ENCODE measurements around the gene ARHGAP42. TPM values are rescaled to one million over a fixed set of nuclear protein-coding genes. Genes with fewer than 3 reads are reported as not detected.

The ARHGAP42 gene
- total RNA-seq, 1 donor from 2014 or later: not detected

- DNase-seq: no peak
- H3K4me3 Mint-ChIP-seq: no peak overlapping the region
- H3K27ac Mint-ChIP-seq: no peak overlapping the region
- no peaks in the 10 kb centered on the region for H3K27me3 Mint-ChIP-seq
- no peaks in the 10 kb centered on the region for H3K36me3 Mint-ChIP-seq (ENCODE audit: low read depth)
- H3K9me3 Mint-ChIP-seq: no peaks in the 10 kb centered on the region
- intact Hi-C loops (cut with micrococcal nuclease): no loop called here
- no peaks in the 10 kb centered on the region for H3K4me1 Mint-ChIP-seq
These were observed 87.0 kb downstream of the ARHGAP42 start for GRCh38 chr11:100774132-100774531.

GRCh38 chr11:100774859-100775258 lies 87.8 kb downstream of the ARHGAP42 start:
- no peak for DNase-seq
- H3K27ac Mint-ChIP-seq: no peak overlapping the region
- intact Hi-C loops (cut with micrococcal nuclease): no loop called here
- no peaks in the 10 kb centered on the region for H3K9me3 Mint-ChIP-seq
- no peaks in the 10 kb centered on the region for H3K27me3 Mint-ChIP-seq
- no peaks in the 10 kb centered on the region for H3K36me3 Mint-ChIP-seq (ENCODE audit: low read depth)
- H3K4me1 Mint-ChIP-seq: no peaks in the 10 kb centered on the region
- H3K4me3 Mint-ChIP-seq: no peak overlapping the region

- intact Hi-C loops (cut with micrococcal nuclease): no loop called here
- DNase-seq: no peak
- Mint-ChIP-seq H3K36me3 (ENCODE audit: low read depth) (no peaks in the 10 kb centered on the region), H3K4me3 (no peak overlapping the region), H3K9me3 (no peaks in the 10 kb centered on the region), H3K27ac (no peak overlapping the region), H3K4me1 (no peaks in the 10 kb centered on the region), H3K27me3 (no peaks in the 10 kb centered on the region)
These were observed 89.3 kb downstream of the ARHGAP42 start for GRCh38 chr11:100776212-100776896.

- H3K4me1 Mint-ChIP-seq: no peaks in the 10 kb centered on the region
- no peaks in the 10 kb centered on the region for H3K9me3 Mint-ChIP-seq
- no peak overlapping the region for H3K4me3 Mint-ChIP-seq
- no peak overlapping the region for H3K27ac Mint-ChIP-seq
- DNase-seq: no peak
- no peaks in the 10 kb centered on the region for H3K27me3 Mint-ChIP-seq
- intact Hi-C loops (cut with micrococcal nuclease): no loop called here
- no peaks in the 10 kb centered on the region for H3K36me3 Mint-ChIP-seq (ENCODE audit: low read depth)
These were observed 90.0 kb downstream of the ARHGAP42 start for GRCh38 chr11:100777103-100777502.

- no peaks in the 10 kb centered on the region for H3K4me1 Mint-ChIP-seq
- H3K27ac Mint-ChIP-seq: no peak overlapping the region
- H3K36me3 Mint-ChIP-seq (ENCODE audit: low read depth): no peaks in the 10 kb centered on the region
- no peak overlapping the region for H3K4me3 Mint-ChIP-seq
- intact Hi-C loops (cut with micrococcal nuclease): no loop called here
- no peaks in the 10 kb centered on the region for H3K9me3 Mint-ChIP-seq
- no peaks in the 10 kb centered on the region for H3K27me3 Mint-ChIP-seq
- DNase-seq: no peak
These were observed 90.6 kb downstream of the ARHGAP42 start for GRCh38 chr11:100777736-100778135.

- intact Hi-C loops (cut with micrococcal nuclease): no loop called here
- no peak overlapping the region for H3K27ac Mint-ChIP-seq
- no peak for DNase-seq
- H3K9me3 Mint-ChIP-seq: no peaks in the 10 kb centered on the region
- no peaks in the 10 kb centered on the region for H3K4me1 Mint-ChIP-seq
- no peaks in the 10 kb centered on the region for H3K36me3 Mint-ChIP-seq (ENCODE audit: low read depth)
- H3K4me3 Mint-ChIP-seq: no peak overlapping the region
- no peaks in the 10 kb centered on the region for H3K27me3 Mint-ChIP-seq
These were observed 91.2 kb downstream of the ARHGAP42 start for GRCh38 chr11:100778166-100778785.

GRCh38 chr11:100780470-100780869 lies 93.4 kb downstream of the ARHGAP42 start:
- Mint-ChIP-seq H3K4me1 (no peaks in the 10 kb centered on the region), H3K36me3 (ENCODE audit: low read depth) (no peaks in the 10 kb centered on the region), H3K27ac (no peak overlapping the region), H3K4me3 (no peak overlapping the region), H3K27me3 (no peaks in the 10 kb centered on the region), H3K9me3 (no peaks in the 10 kb centered on the region)
- intact Hi-C loops (cut with micrococcal nuclease): no loop called here
- DNase-seq: no peak

- Mint-ChIP-seq H3K9me3 (no peaks in the 10 kb centered on the region), H3K27me3 (no peaks in the 10 kb centered on the region), H3K27ac (no peak overlapping the region), H3K36me3 (ENCODE audit: low read depth) (no peaks in the 10 kb centered on the region), H3K4me3 (no peak overlapping the region), H3K4me1 (no peaks in the 10 kb centered on the region)
- DNase-seq: no peak
- intact Hi-C loops (cut with micrococcal nuclease): no loop called here
These were observed 98.3 kb downstream of the ARHGAP42 start for GRCh38 chr11:100785148-100785983.

- no peaks in the 10 kb centered on the region for H3K9me3 Mint-ChIP-seq
- no peak for DNase-seq
- no peaks in the 10 kb centered on the region for H3K4me1 Mint-ChIP-seq
- intact Hi-C loops (cut with micrococcal nuclease): no loop called here
- no peak overlapping the region for H3K4me3 Mint-ChIP-seq
- H3K36me3 Mint-ChIP-seq (ENCODE audit: low read depth): no peaks in the 10 kb centered on the region
- H3K27me3 Mint-ChIP-seq: no peaks in the 10 kb centered on the region
- no peak overlapping the region for H3K27ac Mint-ChIP-seq
These were observed 101.6 kb downstream of the ARHGAP42 start for GRCh38 chr11:100788561-100789295.

- H3K27ac Mint-ChIP-seq: no peak overlapping the region
- no peaks in the 10 kb centered on the region for H3K9me3 Mint-ChIP-seq
- no peaks in the 10 kb centered on the region for H3K27me3 Mint-ChIP-seq
- no peaks in the 10 kb centered on the region for H3K4me1 Mint-ChIP-seq
- intact Hi-C loops (cut with micrococcal nuclease): no loop called here
- H3K4me3 Mint-ChIP-seq: no peak overlapping the region
- no peaks in the 10 kb centered on the region for H3K36me3 Mint-ChIP-seq (ENCODE audit: low read depth)
- no peak for DNase-seq
These were observed 102.4 kb downstream of the ARHGAP42 start for GRCh38 chr11:100789500-100789899.

GRCh38 chr11:100790073-100790472 lies 103.0 kb downstream of the ARHGAP42 start:
- DNase-seq: no peak
- intact Hi-C loops (cut with micrococcal nuclease): no loop called here
- Mint-ChIP-seq H3K27ac (no peak overlapping the region), H3K27me3 (no peaks in the 10 kb centered on the region), H3K4me1 (no peaks in the 10 kb centered on the region), H3K4me3 (no peak overlapping the region), H3K36me3 (ENCODE audit: low read depth) (no peaks in the 10 kb centered on the region), H3K9me3 (no peaks in the 10 kb centered on the region)

GRCh38 chr11:100791103-100791502 lies 104.0 kb downstream of the ARHGAP42 start:
- H3K36me3 Mint-ChIP-seq (ENCODE audit: low read depth): no peaks in the 10 kb centered on the region
- no peaks in the 10 kb centered on the region for H3K4me1 Mint-ChIP-seq
- no peak for DNase-seq
- H3K27ac Mint-ChIP-seq: no peak overlapping the region
- H3K9me3 Mint-ChIP-seq: no peaks in the 10 kb centered on the region
- intact Hi-C loops (cut with micrococcal nuclease): no loop called here
- H3K4me3 Mint-ChIP-seq: no peak overlapping the region
- no peaks in the 10 kb centered on the region for H3K27me3 Mint-ChIP-seq

- no peaks in the 10 kb centered on the region for H3K4me1 Mint-ChIP-seq
- DNase-seq: no peak
- intact Hi-C loops (cut with micrococcal nuclease): no loop called here
- H3K9me3 Mint-ChIP-seq: no peaks in the 10 kb centered on the region
- no peak overlapping the region for H3K4me3 Mint-ChIP-seq
- H3K27me3 Mint-ChIP-seq: no peaks in the 10 kb centered on the region
- no peak overlapping the region for H3K27ac Mint-ChIP-seq
- H3K36me3 Mint-ChIP-seq (ENCODE audit: low read depth): no peaks in the 10 kb centered on the region
These were observed 104.8 kb downstream of the ARHGAP42 start for GRCh38 chr11:100791860-100792259.

- Mint-ChIP-seq H3K4me1 (no peaks in the 10 kb centered on the region), H3K4me3 (no peak overlapping the region), H3K27ac (no peak overlapping the region), H3K9me3 (no peaks in the 10 kb centered on the region), H3K36me3 (ENCODE audit: low read depth) (no peaks in the 10 kb centered on the region), H3K27me3 (no peaks in the 10 kb centered on the region)
- DNase-seq: no peak
- intact Hi-C loops (cut with micrococcal nuclease): no loop called here
These were observed 106.4 kb downstream of the ARHGAP42 start for GRCh38 chr11:100793525-100793924.
